Activated T-cell treated with anti-CD3 and anti-CD28 coated beads, Interleukin-2, amount 50 U/mL, for 1 hour (primary cell): ENCODE measurements around the gene MRPL48.
"Not testable (repeated sequence)": the region's sequence is repeated elsewhere in the genome, so short reads cannot be mapped to it uniquely, and the experiment has no call there.

Source experiments
- DNase-seq: peaks from one replicate; pipeline ENCODE4 v3.0.0-alpha.2; 2020

The MRPL48 gene

GRCh38 chr11:73852049-73852448 is 64.4 kb downstream of the MRPL48 start:
- no peak for DNase-seq

DNA sequence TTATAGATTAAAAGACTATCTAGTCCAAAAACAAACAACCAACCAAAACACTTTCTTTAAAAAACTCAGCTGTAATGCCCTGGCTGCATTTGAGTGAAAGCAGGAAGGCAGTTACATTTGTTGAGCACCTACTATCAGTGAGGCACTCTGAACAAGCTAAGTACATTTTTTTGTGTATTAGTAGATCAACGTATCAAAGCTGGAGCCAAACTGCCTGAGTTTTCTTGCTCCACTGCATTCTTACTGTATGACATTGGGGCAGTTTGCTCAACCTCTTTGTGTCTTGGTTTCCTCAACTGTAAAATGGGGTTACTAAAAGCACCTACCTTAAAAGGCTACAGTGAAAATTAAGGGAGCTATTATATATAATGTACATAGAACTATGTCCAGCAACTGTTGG is 67.0 kb downstream of the MRPL48 start:
- DNase-seq, result no peak

- DNase-seq, result no peak
Measured at GRCh38 chr11:73856031-73856567, 68.4 kb downstream of the MRPL48 start.

GRCh38 chr11:73859671-73860070 is 72.0 kb downstream of the MRPL48 start:
- no peak for DNase-seq

- no peak for DNase-seq
Measured at GRCh38 chr11:73860202-73860601, 72.5 kb downstream of the MRPL48 start.

DNA sequence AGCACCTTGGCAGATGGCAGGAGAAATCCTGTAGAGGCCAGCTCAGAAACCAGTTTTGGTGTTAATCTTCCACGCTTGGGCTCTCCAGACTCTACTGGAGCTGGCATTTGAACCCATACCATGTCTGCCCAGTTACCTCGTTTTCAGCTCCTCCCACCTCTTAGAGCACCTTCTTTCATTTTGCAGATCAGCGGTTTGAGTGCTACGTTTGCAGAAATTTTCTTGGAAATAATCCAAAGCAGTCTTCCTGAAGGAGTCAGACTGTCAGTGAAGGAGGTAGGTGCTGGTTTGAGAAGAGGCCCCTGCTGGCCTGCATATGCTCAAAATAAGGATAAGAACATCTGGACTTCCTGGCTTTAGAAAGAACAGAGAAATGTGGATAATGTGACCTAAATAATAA is 75.3 kb downstream of the MRPL48 start:
- DNase-seq, result no peak

GRCh38 chr11:73866095-73866579 is 78.5 kb downstream of the MRPL48 start:
- no peak for DNase-seq

DNA sequence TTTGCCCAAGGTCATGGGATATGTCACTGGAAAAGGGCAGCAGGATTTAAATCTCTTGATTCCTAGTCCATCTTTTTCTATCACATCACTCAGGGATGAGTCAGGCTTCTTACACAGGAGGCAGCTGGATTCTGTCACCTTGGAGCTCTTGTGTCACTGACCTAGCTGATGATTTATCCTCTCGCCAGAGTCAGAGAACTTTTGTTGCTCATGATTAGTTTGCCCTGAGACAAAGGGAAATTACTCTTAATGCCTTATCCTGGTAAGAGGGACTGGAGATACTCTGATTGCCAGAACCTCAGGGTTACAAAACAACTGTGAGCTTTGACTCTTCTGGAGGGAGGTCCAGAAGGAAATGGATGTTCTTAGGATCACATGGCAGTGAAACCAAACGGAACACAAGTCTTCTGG is 78.9 kb downstream of the MRPL48 start:
- DNase-seq, result no peak

DNA sequence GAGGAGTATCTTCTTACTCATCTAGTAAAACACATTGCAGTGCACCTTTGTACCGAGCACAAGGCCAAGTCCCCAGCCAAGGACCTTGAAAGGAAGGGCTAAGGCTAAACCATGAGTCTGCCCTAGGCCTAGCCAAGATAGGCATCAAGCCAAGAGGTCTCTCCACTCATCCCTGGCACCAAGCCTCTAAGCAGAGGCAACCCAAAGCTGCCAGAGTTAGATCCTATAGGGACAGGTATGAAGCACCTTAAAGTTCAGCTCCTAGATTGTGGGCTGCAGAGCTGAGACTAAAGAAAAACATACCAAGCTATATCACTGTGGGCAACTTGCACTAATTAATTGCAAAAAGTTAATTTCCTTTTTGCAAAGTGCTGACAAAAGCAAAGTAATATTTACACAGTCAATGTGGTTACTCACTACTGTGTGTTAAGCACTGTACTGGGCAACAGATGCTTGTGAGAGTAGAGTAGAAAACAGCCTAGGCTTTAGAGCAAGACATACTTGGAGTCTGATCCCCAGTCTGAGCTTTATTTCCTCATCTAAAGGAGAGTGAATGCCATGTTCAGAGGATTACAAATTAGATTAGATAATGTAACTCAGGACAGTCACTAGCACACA is 81.8 kb downstream of the MRPL48 start:
- DNase-seq, result no peak

GRCh38 chr11:73870261-73870660 is 82.6 kb downstream of the MRPL48 start:
- DNase-seq, result no peak

DNA sequence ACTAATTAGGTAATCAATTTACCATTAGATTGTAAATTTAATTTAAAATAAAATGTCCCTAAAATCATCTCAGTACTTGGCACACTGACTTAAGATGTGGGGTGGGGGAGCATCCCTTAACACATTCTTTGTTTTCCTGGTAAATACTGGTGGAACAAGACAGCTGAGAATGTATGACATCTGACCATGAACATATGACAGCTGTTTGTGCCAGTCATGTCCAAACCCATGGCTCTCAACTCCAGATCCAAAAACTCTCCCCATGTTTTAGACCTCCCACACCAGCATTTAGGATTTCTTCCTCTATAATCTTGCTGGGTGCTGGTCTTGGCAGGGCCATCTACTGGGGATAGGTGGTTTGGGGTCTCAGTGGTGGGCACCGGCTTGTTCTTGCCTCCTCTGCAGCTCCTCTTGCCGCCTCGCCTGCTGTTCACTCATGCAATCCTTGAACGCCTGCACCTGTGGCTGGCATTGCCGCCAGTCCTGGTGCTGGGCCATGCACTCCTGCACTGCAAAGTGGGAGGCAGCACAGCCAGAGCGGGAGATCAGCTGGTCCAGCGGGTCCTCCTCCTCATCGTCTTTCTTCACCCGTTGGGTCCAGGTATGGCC is 85.2 kb downstream of the MRPL48 start:
- DNase-seq, result no peak

- DNase-seq, result no peak
Measured at GRCh38 chr11:73875380-73875779, 87.7 kb downstream of the MRPL48 start.

DNA sequence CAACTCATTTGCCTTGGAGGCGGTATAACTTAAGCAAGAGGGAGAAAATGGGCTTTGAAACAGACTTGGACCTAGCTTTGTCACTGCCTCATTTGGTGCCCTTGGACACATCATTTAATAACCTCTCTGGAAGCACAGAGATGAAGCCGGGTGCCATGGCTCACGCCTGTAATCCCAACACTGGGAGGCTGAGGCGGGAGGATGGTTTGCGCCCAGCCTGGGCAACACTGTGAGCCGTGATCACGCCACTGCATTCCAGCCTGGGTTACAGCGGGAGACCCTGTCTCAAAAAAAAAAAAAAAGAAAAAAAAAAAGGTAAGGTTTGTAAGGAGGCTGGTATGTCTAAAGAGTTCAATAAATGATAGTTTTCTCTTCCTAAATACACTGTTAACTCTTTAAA is 88.2 kb downstream of the MRPL48 start:
- DNase-seq, result no peak

DNA sequence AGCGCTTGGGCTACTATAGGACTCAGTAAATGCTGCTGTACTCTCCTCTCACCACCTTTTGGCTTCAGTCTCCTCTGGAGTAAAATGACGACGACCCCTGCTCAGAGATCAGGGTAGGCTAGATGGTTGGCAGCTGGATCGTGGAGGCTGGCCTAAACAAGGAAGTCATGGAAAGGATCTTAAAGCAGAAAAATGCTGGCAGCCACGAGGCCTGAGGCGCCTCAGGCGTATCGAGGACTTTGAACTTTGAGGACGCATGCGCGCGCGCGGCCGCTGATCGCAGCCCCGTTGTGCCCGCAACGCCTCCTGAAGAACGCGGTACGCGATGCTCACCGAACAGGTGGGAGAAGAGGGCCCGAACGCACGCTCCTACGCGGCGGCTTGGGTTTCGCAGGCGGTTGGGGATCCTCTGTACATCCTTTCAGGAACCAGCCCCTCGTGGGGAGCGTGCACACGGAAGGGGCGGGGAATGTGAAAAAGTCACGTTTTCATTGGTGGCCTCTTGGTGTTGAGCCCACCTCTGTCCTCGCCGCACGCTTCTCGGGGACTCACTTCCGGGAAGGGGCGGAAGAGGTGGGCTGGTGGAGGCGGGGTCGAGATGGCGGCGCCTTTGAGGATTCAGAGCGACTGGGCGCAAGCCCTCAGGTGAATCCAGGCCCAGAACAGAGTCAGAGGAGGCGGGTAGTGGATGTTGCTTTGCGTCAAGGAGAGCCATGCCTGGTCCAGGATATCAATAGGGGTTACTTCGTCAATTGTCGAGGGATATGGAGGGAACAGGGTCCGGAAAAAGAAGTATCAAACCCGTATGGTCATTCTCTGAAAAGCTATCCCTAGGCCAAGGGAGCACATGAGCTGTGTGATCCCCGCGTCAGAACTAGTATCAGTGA is 89.0 kb downstream of the MRPL48 start, which contains the start of the genes COA4 and PAAF1:
TSS of gene COA4 (minus strand) at position 423 of the 887 bp plus-strand sequence. CDS start 3,468 bp downstream, outside the sequence.
TSS of gene PAAF1 (plus strand) at position 576 of the 887 bp plus-strand sequence. CDS start at position 599, 23 bp downstream.
- peak; percentile 87 for DNase-seq

- DNase-seq, result no peak
Measured at GRCh38 chr11:73878771-73879170, 91.1 kb downstream of the MRPL48 start.

DNA sequence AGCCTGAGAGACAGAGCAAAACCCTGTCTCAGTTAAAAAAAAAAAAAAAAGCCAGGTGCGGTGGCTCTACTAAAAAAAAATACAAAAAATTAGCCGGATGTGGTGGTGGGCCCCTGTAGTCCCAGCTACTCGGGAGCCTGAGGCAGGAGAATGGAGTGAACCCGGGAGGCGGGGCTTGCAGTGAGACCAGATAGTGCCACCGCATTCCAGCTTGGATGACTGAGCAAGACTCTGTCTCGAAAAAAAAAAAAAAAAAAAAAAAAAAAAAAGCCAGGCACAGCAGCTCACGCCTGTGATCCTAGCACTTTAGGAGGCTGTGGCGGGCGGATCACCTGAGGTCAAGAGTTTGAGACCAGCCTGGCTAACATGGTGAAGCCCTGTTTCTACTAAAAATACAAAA is 92.8 kb downstream of the MRPL48 start:
- DNase-seq, result not testable (repeated sequence)

DNA sequence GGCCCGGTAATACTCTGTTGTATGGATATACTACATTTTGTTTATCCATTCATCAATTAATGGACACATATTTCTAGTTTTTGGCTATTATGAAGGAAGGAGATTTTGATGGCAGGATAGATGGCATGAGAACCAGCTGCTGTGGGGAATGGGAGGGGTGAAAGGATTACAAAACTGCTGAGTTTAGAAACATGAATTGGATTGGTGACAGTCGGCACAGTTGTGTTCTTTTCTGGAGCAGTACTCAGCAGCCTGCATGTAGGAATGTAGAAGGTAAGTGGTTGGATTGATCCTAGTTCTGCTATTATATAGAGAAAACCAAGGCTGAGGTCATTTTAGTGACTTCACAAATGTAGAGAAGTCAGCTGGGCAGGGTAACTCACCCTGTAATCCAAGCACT is 96.2 kb downstream of the MRPL48 start:
- no peak for DNase-seq

- DNase-seq, result no peak
Measured at GRCh38 chr11:73888244-73888643, 100.6 kb downstream of the MRPL48 start.

- DNase-seq, result no peak
Measured at GRCh38 chr11:73889019-73889418, 101.3 kb downstream of the MRPL48 start.

DNA sequence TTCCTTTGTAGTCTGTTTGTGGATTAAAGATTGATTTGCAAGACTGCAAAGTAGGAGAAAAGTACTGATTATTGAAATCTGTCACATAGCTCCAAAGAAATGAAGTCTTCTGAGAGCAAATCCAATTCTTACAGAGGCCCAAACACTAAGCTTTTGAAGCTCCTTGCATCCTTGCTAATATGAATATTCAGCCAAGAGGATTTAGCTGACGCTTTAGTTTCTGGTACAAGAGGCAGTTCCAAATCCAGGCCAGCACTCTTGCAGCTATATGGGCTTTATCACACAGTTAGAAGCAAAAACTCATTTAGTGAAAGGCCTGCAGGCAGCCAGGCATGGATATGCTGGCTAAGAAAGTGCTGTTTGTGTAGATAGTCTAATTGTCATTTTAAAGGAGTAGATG is 101.9 kb downstream of the MRPL48 start:
- no peak for DNase-seq

DNA sequence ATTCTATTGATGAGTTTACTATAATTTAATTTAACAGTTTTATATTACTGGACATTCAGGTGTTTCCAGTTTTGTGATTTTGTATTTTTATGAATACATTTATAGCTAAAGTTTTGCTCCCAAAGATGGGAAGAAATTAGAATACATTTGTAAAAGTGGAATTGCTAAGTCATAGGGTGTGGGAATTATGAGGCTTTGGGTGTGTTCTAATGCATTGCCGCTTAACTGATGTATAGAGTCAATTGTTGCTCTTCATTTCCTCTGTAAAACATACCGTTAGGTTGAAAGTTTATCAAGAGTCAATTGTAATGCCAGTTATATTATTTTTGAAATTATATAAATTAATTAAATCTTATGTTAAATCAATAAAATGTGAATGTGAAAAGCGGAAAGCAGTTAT is 105.4 kb downstream of the MRPL48 start:
- no peak for DNase-seq

GRCh38 chr11:73894725-73895335 is 107.2 kb downstream of the MRPL48 start:
- no peak for DNase-seq

GRCh38 chr11:73902303-73902702 is 114.6 kb downstream of the MRPL48 start:
- DNase-seq, result no peak
